ENCODE data around the gene CADPS.

The CADPS gene

DNA sequence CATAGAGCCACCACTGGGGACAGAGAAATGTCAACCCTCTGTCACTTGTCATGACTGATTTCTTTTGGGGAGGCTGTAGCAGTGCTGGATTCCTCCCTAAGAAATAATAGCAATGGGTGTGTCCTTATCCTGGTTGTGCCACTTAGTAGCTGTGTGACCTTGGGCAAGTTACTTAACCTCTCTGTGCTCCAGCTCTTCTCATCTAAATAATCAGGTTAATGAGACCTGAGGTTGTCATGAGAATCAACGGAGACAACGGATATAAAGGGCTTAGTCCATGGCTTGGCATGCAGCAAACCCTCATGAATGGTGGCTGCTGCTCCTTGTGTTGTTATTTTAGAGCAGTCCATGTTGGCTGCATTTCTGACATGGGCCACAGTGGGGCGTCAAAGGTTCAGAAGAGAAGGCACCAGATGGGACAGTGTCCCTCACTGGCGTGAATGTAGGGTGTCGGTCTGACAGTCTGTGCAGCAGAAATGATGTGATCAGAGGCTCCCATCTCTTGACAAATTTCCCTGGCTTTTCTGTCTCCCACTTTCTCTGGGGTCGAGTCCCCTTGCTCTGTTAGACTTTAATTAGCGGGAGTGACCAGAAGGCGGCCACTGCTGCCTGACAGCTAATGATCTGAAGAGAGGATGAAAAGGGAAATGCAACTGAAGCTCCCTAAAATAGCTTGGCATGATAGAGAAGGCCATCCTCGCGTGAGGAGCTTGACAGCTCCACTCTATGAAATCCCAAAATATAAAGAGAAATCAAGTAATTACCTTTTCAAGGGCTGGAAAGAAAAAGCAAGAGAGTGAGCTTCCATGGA lies 209.4 kb downstream of the CADPS start:
- Histone ChIP-seq H3K4me1 (ENCODE audit: insufficient read depth, low read length) (0 out of 2 replicates have a peak, but pooled peaks cover 8% of the 10 kb centered on the region), H3K9ac (ENCODE audit: low read depth, low read length) (no peak overlapping the region), H3K36me3 (ENCODE audit: insufficient read depth, low read length) (no peaks in the 10 kb centered on the region), H3K9me3 (ENCODE audit: control insufficient read depth, insufficient read depth, low read length) (no peaks in the 10 kb centered on the region)

DNA sequence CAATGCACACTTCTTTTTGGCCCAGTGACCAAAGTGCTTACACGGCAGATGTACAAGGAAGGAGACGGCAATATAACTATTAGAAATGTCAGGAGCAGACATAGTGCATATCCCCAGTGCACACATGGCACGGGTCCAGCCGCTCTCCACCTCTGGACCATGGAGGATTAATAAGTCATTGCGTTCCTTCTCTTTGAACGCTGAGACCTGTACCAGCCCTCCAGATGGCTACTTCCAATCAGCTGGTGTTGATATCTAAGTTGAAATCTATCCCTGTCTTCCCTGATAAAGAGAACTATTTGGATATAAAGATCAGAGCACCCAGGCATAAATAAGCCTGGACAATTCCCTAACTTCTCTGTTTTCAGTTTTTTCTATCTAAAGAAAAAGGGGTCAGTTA lies 212.5 kb downstream of the CADPS start:
- H3K9me3 ChIP-seq (ENCODE audit: control insufficient read depth, insufficient read depth, low read length): no peaks in the 10 kb centered on the region
- H3K36me3 ChIP-seq (ENCODE audit: insufficient read depth, low read length): no peaks in the 10 kb centered on the region
- H3K4me1 ChIP-seq (ENCODE audit: insufficient read depth, low read length): 0 out of 2 replicates have a peak, but pooled peaks cover 8% of the 10 kb centered on the region
- no peak overlapping the region for H3K9ac ChIP-seq (ENCODE audit: low read depth, low read length)

DNA sequence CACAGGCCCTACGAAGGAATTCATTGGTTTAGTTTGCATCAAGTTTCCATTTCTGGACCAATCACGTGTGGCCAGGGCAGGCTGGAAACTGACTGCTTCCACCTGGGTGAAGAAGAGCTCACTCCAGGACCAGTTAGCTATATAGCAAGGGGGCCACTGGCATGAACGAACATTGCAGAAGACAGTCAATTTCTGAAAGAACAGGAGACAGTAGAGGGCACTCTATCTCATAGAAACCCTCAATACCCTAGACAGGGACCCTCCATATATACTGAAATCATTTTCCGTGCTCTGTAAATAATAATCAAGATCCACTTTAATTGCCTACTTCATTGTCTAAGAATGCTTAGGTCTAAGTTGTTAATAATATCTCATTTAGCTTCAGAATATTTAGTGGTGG lies 215.6 kb downstream of the CADPS start:
- Histone ChIP-seq H3K9me3 (ENCODE audit: control insufficient read depth, insufficient read depth, low read length) (no peaks in the 10 kb centered on the region), H3K36me3 (ENCODE audit: insufficient read depth, low read length) (peaks cover 6% of the 10 kb centered on the region; the same call in 1 of the 2 replicates), H3K9ac (ENCODE audit: low read depth, low read length) (no peak overlapping the region), H3K4me1 (ENCODE audit: insufficient read depth, low read length) (no peaks in the 10 kb centered on the region)

DNA sequence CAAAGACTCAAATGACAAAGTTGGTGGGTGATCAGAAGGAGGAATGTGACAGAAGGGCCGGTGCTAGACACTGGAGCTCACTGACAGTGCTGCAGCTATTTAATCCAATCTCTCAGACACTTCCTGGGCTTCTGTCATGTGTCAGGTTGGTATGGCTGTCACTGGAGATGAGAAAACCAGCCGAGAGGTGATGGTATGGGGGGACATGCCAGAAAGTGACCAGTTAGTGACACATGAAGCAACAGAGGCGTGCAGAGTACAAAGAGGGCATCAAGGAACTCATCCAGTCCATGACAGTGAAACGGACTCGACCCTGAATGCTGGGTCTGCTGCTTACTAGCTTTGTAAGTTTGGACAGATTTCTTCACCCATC lies 219.5 kb downstream of the CADPS start:
- Histone ChIP-seq H3K9me3 (ENCODE audit: control insufficient read depth, insufficient read depth, low read length) (no peaks in the 10 kb centered on the region), H3K9ac (ENCODE audit: low read depth, low read length) (no peak overlapping the region), H3K4me1 (ENCODE audit: insufficient read depth, low read length) (no peaks in the 10 kb centered on the region), H3K36me3 (ENCODE audit: insufficient read depth, low read length) (peaks cover 6% of the 10 kb centered on the region; the same call in 1 of the 2 replicates)

GRCh38 chr3:62655056-62655690 lies 220.0 kb downstream of the CADPS start:
- Histone ChIP-seq H3K4me1 (ENCODE audit: insufficient read depth, low read length) (no peaks in the 10 kb centered on the region), H3K9ac (ENCODE audit: low read depth, low read length) (no peak overlapping the region), H3K9me3 (ENCODE audit: control insufficient read depth, insufficient read depth, low read length) (no peaks in the 10 kb centered on the region), H3K36me3 (ENCODE audit: insufficient read depth, low read length) (peaks cover 6% of the 10 kb centered on the region; the same call in 1 of the 2 replicates)

DNA sequence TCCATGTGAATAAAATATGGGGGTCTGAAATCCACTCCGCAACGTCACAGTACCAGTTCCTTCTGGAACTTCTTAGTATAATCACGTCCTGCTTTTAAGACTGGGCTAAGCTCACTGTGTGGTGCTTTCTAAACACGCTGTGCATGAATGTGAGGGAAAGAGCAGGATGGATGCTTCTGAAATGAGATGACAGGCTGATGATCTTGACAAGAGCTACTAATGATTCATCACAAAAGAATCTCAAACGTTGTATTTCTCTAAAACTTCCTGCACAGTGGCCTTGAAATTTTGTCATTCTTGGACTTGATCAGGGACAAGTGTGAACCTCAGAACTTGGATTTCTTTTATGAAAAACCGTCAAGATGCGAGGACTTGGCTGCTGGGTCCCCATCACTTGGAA lies 221.4 kb downstream of the CADPS start:
- no peaks in the 10 kb centered on the region for H3K4me1 ChIP-seq (ENCODE audit: insufficient read depth, low read length)
- no peaks in the 10 kb centered on the region for H3K9me3 ChIP-seq (ENCODE audit: control insufficient read depth, insufficient read depth, low read length)
- H3K36me3 ChIP-seq (ENCODE audit: insufficient read depth, low read length): peaks cover 6% of the 10 kb centered on the region; the same call in 1 of the 2 replicates
- no peak overlapping the region for H3K9ac ChIP-seq (ENCODE audit: low read depth, low read length)

DNA sequence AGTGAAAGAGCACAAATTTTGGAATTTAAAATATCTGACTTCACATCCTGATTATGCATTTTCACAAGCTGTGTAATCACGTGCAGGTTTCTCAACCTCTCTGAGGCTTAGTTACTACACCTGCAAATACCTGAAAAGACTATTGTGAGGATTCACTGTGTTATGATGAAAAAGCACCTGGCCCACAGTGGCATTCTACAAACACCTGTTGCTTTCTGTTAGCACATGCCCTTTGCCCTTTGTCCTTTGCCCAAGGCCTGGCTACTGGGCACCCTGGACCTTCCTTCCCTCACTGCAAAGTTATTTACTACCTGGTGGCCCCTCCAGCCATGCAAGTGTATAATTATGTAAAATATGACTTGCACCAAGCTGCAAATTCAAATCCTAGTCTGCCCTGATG lies 227.5 kb downstream of the CADPS start:
- Histone ChIP-seq H3K9ac (ENCODE audit: low read depth, low read length) (no peak overlapping the region), H3K4me1 (ENCODE audit: insufficient read depth, low read length) (no peaks in the 10 kb centered on the region), H3K36me3 (ENCODE audit: insufficient read depth, low read length) (no peaks in the 10 kb centered on the region), H3K9me3 (ENCODE audit: control insufficient read depth, insufficient read depth, low read length) (no peaks in the 10 kb centered on the region)

DNA sequence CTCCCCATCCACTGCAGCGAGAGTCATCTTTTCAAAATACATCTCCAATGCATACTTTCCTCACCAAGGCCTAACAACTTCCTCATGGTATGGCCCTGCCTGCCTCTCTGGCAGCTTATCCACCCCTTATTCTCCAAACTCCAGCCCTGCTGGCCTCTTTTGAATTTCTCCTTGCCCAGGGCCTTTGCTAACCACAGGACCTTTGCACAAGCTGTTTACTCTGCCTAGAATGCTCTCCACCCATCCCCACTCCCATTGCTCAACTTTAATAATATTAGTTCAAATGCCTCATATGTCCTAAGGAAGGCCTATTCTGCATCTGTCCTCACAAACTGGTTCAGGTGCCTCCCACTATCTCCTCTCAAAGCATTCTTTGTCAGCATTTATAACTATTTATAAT lies 230.7 kb downstream of the CADPS start:
- no peak overlapping the region for H3K9ac ChIP-seq (ENCODE audit: low read depth, low read length)
- H3K36me3 ChIP-seq (ENCODE audit: insufficient read depth, low read length): no peaks in the 10 kb centered on the region
- no peaks in the 10 kb centered on the region for H3K9me3 ChIP-seq (ENCODE audit: control insufficient read depth, insufficient read depth, low read length)

DNA sequence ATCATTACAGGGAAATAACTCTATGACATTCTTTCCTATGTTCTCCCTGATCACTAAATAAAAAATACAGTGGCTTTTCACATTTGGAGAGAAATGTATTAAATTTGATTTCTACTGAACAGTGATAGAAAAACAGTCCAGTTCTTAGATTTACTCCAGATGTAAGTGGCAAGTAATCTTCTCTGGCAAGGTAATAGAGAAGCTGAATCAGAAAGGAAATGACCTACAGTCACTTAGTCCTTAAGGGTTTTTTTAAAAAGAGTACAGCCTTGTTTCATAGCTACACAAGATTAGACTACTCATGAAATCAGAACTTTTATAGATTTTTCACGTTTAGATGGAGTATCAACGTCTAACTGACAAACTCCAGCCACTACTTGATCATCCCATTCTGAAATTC lies 236.9 kb downstream of the CADPS start:
- Histone ChIP-seq H3K9ac (ENCODE audit: low read depth, low read length) (no peak overlapping the region), H3K4me1 (ENCODE audit: insufficient read depth, low read length) (no peaks in the 10 kb centered on the region), H3K36me3 (ENCODE audit: insufficient read depth, low read length) (no peaks in the 10 kb centered on the region)

More for the DNA sequence above, 230.7 kb downstream of the CADPS start:
- H3K4me1 ChIP-seq (ENCODE audit: insufficient read depth, low read length): no peaks in the 10 kb centered on the region

GRCh38 chr3:62636235-62636826 lies 238.9 kb downstream of the CADPS start:
- Histone ChIP-seq H3K36me3 (ENCODE audit: insufficient read depth, low read length) (no peaks in the 10 kb centered on the region), H3K4me1 (ENCODE audit: insufficient read depth, low read length) (no peaks in the 10 kb centered on the region), H3K9me3 (ENCODE audit: control insufficient read depth, insufficient read depth, low read length) (no peaks in the 10 kb centered on the region), H3K9ac (ENCODE audit: low read depth, low read length) (no peak overlapping the region)

More for the DNA sequence above, 236.9 kb downstream of the CADPS start:
- no peaks in the 10 kb centered on the region for H3K9me3 ChIP-seq (ENCODE audit: control insufficient read depth, insufficient read depth, low read length)

DNA sequence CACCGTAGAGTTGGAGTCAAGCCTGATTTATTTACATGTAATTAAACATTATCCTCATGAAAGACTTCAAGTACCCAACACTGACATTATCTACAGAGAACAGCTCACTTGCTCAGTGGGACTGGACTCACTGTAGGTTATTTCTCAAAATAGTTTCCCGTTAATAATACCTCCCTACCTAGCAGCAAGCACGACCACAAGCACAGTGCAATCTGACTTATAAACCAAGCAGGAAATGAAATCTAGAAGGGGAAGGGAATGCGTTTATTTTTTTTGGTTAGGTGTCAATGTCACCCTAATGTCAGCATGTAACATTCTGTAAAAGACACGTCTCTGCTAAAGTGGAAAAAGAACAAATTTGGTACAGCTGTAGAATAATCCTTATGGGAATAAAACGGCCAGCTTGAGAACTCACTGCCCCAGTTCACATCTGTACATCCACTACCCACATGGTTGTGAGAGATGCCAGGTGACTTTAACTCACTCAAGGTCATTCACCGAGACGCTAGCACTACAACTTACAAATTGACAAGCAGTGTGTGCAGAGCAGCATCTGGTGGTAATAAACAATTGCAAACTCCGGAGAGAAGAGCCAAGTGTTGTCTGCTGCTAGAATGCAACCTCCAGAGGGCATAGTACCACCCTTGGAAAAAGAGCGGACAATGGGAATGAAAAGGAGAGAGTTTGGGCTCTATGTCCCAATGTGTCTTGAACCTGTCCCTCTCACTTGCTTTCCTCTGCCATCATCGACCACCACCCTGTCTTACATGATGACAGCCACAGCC lies 242.5 kb downstream of the CADPS start:
- Histone ChIP-seq H3K4me1 (ENCODE audit: insufficient read depth, low read length) (no peaks in the 10 kb centered on the region), H3K36me3 (ENCODE audit: insufficient read depth, low read length) (no peaks in the 10 kb centered on the region), H3K9ac (ENCODE audit: low read depth, low read length) (no peak overlapping the region), H3K9me3 (ENCODE audit: control insufficient read depth, insufficient read depth, low read length) (no peaks in the 10 kb centered on the region)

DNA sequence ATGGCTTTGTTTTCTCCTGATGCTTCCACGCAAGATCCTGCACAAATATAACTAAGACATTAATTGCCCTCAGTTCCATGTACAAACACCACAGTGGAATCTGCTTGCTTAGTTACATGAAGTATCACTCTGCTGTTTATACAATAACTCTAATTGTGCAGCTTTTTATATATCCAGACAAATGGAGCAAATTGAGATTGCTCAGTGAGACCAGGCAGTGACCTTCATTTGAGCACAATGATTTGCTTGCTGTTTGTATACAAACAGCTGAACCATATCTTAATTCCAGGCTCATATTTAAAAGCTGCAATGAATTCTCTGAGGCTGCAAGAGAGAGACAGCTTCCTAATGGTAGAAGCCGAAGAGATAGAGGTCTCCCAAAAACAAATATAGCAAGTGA lies 243.7 kb downstream of the CADPS start:
- H3K9me3 ChIP-seq (ENCODE audit: control insufficient read depth, insufficient read depth, low read length): no peaks in the 10 kb centered on the region

DNA sequence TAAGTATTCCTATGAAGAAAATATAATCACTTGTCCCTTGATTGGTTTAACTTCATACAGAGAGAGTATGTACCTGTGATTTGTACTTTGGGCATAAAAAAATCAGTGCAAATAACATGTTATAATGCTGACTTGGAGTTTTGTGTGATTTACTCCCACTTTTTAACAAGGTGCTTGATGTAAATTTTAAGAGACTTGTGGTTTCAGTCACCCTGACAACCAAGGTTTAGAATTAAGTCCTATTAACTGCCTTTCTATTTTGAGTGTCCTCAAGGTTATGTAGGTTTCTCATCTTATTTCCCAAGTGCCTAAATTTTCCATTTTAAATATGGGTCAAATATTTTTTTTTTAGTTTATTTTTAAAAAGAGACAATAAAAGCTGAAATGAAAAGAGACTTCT lies 244.6 kb downstream of the CADPS start:
- H3K9ac ChIP-seq (ENCODE audit: low read depth, low read length): no peak overlapping the region
- no peaks in the 10 kb centered on the region for H3K36me3 ChIP-seq (ENCODE audit: insufficient read depth, low read length)
- H3K9me3 ChIP-seq (ENCODE audit: control insufficient read depth, insufficient read depth, low read length): no peaks in the 10 kb centered on the region
- no peaks in the 10 kb centered on the region for H3K4me1 ChIP-seq (ENCODE audit: insufficient read depth, low read length)

More for the DNA sequence above, 243.7 kb downstream of the CADPS start:
- Histone ChIP-seq H3K9ac (ENCODE audit: low read depth, low read length) (no peak overlapping the region), H3K4me1 (ENCODE audit: insufficient read depth, low read length) (no peaks in the 10 kb centered on the region), H3K36me3 (ENCODE audit: insufficient read depth, low read length) (no peaks in the 10 kb centered on the region)

DNA sequence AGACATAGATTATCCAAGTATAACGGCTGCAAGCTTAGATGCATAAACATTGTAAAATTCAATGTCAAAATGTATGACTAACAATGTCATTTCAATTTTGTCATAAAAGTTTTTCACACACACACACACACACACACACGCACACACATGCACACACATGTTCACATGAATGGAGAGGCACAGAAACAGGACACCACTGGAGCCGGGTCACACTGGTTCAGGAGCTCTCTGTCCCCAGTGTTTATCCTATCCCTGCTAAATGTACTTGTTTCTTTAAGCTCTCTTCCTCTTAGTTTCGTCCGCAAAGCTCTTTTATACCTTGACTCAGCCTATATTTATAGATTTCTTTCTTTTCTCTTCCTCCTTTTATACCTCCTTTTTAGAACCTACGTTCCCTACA lies 249.9 kb downstream of the CADPS start:
- Histone ChIP-seq H3K9me3 (ENCODE audit: control insufficient read depth, insufficient read depth, low read length) (no peaks in the 10 kb centered on the region), H3K36me3 (ENCODE audit: insufficient read depth, low read length) (no peaks in the 10 kb centered on the region), H3K9ac (ENCODE audit: low read depth, low read length) (no peak overlapping the region), H3K4me1 (ENCODE audit: insufficient read depth, low read length) (no peaks in the 10 kb centered on the region)
